Right kidney (tissue), 9 donors: ENCODE results near the gene HOXA7.

Experiments used
- DNase-seq: peaks from one replicate; pipeline ENCODE4 v3.0.0-alpha.2; 2016
- long read RNA-seq, 8 donors: transcript quantifications; one replicate each; lab custom pipeline, GENCODE V29; 2026

Gene HOXA7
- long read RNA-seq, donor 1, transcript HOXA7-201 (2 exons, 2,018 nt), result major isoform, 16 of 16 reads
- long read RNA-seq, donor 1, partial matches to known transcripts, result 0 of 16 reads
- long read RNA-seq, donor 1, other reads (novel, unspliced or antisense), result 0 of 16 reads
- long read RNA-seq, donor 2, transcript HOXA7-201 (2 exons, 2,018 nt), result major isoform, 12 of 12 reads
- long read RNA-seq, donor 2, partial matches to known transcripts, result 0 of 12 reads
- long read RNA-seq, donor 2, other reads (novel, unspliced or antisense), result 0 of 12 reads
- long read RNA-seq, donor 3, transcript HOXA7-201 (2 exons, 2,018 nt), result major isoform, 13 of 13 reads
- long read RNA-seq, donor 3, partial matches to known transcripts, result 0 of 13 reads
- long read RNA-seq, donor 3, other reads (novel, unspliced or antisense), result 0 of 13 reads
- long read RNA-seq, donor 4, transcript HOXA7-201 (2 exons, 2,018 nt), result major isoform, 14 of 14 reads
- long read RNA-seq, donor 4, partial matches to known transcripts, result 0 of 14 reads
- long read RNA-seq, donor 4, other reads (novel, unspliced or antisense), result 0 of 14 reads
- long read RNA-seq, donor 5, transcript HOXA7-201 (2 exons, 2,018 nt), result major isoform, 16 of 17 reads
- long read RNA-seq, donor 5, partial matches to known transcripts, result 0 of 17 reads
- long read RNA-seq, donor 5, other reads (novel, unspliced or antisense), result 0 of 17 reads
- long read RNA-seq, donor 6, transcript HOXA7-201 (2 exons, 2,018 nt), result major isoform, 21 of 22 reads
- long read RNA-seq, donor 6, partial matches to known transcripts, result 0 of 22 reads
- long read RNA-seq, donor 6, other reads (novel, unspliced or antisense), result 0 of 22 reads
- long read RNA-seq, donor 7, transcript HOXA7-201 (2 exons, 2,018 nt), result major isoform, 34 of 35 reads
- long read RNA-seq, donor 7, partial matches to known transcripts, result 0 of 35 reads
- long read RNA-seq, donor 7, other reads (novel, unspliced or antisense), result 0 of 35 reads
- long read RNA-seq, donor 8, transcript HOXA7-201 (2 exons, 2,018 nt), result major isoform, 13 of 13 reads
- long read RNA-seq, donor 8, partial matches to known transcripts, result 0 of 13 reads
- long read RNA-seq, donor 8, other reads (novel, unspliced or antisense), result 0 of 13 reads

GRCh38 chr7:27156508-27156898 lies at the start of gene HOXA7:
Gene HOXA7, minus strand, starts transcription at chr7:27156675. Its CDS starts 130 bp downstream, at chr7:27156545.
- DNase-seq, result peak; percentile 85

DNA sequence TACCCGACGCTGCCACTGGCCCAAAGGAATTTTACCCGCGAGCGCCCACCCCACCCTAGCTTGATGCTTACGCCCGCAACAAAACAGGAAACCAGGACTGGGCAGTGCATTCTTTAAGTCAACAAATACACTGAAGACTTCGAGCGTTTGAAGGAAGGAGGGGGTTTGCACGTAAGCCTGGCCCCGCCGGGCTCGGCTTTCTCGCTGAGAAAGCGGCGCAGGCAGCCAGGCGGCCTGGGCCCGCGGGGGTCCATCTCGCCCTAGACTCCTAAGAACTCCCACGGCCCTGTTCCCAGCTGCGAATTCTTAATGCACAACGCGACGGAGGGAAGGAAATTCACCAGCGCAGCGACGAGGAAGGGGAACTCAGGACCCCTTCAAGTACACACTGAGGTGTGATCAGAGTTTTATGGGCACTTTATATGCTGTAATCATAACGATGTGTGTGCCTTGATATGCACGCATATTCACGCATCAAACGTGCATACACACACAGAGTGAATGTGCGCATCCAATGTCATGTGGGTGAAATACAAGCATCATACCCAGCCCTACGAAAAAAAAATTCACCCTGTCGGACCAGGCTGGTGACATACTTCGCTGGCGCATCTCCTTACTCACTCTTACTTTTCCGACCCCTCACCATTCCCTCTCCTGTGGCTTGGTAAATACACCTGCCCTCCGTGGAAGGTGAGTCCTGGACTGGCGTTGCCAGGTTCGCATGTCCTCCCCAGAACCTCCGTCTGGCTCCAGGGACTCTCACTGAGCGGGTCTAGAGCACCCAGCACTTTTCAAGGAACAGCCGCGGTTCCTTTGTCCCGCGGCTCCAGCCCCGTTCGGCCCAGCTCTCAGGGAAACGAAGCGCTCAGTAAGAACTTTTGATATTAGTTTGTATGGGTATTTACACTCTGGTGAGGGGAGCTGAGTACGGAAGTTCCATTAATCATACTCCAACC lies 49.1 kb upstream of the HOXA7 start:
- DNase-seq, result peak; percentile 68

DNA sequence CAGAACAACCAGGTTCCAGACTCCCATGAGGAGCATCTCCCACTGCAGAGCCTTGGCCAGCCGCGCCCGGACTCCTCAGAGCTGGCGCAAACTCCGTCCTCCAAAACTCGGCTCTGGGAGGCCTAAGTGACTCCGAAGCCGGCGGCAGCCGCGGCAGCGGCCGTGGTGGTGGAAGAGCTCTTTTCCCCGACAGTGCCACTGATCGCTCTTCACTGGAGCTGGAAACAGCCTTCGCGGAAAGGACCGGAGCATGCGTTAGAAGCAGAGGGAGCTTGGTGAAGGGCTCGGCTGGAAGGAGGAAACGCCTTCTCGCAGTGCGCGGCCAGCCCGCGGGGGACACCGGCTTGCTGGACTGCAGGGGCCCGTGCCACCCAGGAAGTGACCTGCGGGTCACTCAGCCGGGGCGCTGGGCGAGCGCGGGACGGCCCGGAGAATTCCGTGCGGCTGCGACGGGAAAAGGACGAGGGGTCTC lies 48.4 kb upstream of the HOXA7 start:
- DNase-seq, result peak; percentile 79

GRCh38 chr7:27203964-27204594 lies 47.6 kb upstream of the HOXA7 start:
- peak; percentile 43 for DNase-seq

DNA sequence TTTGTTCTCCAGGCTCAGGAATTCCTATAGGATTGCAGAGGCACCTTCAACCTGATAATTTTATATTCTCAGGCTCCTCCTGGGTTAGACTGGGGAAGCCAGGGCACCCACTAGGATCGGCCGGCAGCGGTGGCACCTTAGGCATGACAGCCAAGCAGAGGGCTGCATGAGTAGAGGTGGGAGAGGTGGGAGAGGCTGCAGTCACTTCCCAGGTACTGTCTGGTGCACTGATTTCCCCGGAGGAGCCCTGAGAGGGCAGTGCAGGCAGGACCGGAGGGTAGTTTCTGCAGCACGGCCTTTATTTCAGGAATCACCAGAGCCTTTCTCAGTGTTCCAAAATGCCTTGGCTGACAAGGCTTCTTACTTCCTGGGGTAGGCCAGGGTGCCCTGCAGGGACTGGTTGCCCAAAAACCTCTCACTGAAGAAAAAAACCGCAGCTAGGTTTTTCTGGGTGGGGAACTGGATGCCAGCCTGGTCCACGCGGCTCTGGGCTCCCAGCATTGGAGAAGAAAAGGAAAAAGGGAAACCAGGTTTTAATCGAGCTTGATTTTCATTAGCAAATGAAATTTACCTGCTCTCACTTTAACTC lies 47.0 kb upstream of the HOXA7 start:
- DNase-seq, result peak; percentile 55

GRCh38 chr7:27202862-27203134 lies 46.3 kb upstream of the HOXA7 start:
- DNase-seq, result no peak

GRCh38 chr7:27202018-27202861 lies 45.8 kb upstream of the HOXA7 start:
- peak; percentile 82 for DNase-seq

GRCh38 chr7:27201580-27202017 lies 45.1 kb upstream of the HOXA7 start:
- no peak for DNase-seq

GRCh38 chr7:27200761-27201579 lies 44.5 kb upstream of the HOXA7 start:
- DNase-seq, result peak; percentile 50

DNA sequence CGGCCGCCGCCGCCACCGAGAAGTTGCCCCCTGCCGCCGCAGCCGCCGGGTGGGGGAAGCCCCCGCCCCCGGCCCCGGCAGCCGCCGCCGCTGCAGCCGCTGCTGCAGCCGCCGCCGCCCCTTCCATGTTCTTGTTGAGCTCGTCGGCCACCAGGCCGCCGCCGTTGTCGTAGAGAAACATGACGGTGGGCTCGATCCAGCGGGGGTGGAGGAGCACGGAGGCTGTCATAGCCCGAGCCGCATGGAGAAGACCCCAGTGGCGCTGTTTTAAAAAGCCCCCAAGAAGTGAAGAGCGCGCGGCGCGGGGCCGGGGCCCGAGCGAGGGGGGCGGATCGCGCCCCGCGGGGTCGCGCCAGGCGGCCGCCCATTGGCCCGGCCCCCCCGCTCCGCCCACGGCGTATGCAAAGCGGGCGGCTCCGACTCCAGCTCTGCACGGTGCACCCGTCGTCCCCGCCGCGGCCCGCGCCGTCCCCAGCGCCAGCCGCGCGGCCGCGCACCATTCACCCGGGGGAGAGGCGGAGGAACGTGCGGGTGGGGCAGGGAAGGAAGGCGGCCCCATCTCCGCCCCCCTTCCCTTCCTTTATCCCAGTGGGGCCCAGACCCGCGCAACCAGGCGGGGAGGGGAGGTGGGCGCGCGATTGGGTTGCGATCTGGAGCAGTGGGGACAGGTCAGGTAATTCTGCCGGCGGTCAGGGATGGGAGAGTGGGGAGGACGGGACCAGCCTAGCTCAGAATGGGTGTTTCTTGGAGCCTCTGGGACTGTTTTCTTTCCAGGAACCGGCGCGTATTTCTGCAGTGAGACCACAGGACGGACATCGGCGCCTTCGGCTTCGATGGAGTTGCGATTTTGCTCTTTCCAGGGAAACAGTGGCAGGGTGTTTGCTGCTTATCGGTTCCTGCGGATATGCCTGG lies 43.6 kb upstream of the HOXA7 start, which contains the start of gene HOXA13:
TSS of gene HOXA13 (minus strand) at position 243 of the 912 bp plus-strand sequence. CDS start at position 229, 14 bp downstream.
- peak; percentile 76 for DNase-seq

DNA sequence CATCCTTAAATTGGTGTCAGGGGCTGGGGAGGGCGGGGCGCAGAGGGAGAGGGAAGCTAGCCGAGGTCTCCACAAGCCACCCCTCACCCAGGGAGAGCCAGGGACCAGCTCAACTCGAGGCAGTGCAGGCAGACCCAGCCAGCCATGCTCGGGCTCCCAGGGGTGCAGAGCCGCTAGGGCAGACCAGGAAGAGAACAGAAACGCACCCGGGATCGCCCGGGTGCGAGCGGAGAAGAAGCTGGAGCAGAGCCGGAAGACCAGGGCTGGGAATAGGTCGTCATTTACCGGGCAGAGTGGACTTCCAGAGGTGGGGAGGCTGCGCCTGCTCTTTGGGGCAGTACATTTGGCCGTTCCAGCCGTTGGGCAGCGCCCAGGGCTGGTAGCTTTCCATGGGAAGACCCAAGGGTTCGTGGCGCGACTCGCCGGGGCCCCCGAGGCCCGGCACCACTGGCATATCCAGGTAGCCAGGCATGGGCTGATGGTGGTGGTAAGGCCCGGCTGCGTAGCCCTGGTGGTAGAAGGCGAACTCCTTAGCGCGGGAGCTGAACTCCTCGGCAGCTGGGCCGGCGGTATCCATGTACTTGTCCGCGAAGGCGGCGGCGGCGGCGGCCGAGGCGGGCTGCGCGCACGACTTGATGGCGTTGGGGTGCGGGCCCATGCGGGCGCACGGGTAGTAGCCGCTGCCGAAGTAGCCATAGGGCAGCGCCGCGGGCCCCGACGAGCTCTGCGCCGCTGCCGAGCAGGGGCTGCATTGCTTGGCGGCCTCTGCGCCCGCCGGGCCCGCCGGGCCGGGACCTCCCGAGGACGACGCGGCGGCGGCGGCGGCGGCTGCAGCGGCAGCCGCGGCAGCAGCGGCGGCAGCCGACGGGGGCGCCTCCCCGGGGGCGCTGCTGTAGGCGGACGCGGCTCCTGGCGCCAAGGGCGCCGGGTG lies 42.7 kb upstream of the HOXA7 start:
- peak; percentile 84 for DNase-seq

GRCh38 chr7:27198138-27198841 lies 41.8 kb upstream of the HOXA7 start:
- DNase-seq, result peak; percentile 76

- peak; percentile 63 for DNase-seq
Measured at GRCh38 chr7:27197137-27198042, 40.9 kb upstream of the HOXA7 start.

GRCh38 chr7:27196287-27196767 lies 39.9 kb upstream of the HOXA7 start:
- peak; percentile 74 for DNase-seq
